GM18507 (cell line): Measurements from ENCODE around the gene MICAL2.

ENCODE experiments used
- DNase-seq: peaks from one replicate; pipeline ENCODE4 v3.0.0; 2011; ENCODE audit warnings: low read depth; ENCODE audit not compliant: insufficient read length; ENCODE audit errors: extremely low spot score
- FAIRE-seq: peaks from 2 replicates; lab custom pipeline; 2011; peaks lifted over from hg19 to GRCh38; lab: Jason Lieb, UNC

MICAL2 gene

DNA sequence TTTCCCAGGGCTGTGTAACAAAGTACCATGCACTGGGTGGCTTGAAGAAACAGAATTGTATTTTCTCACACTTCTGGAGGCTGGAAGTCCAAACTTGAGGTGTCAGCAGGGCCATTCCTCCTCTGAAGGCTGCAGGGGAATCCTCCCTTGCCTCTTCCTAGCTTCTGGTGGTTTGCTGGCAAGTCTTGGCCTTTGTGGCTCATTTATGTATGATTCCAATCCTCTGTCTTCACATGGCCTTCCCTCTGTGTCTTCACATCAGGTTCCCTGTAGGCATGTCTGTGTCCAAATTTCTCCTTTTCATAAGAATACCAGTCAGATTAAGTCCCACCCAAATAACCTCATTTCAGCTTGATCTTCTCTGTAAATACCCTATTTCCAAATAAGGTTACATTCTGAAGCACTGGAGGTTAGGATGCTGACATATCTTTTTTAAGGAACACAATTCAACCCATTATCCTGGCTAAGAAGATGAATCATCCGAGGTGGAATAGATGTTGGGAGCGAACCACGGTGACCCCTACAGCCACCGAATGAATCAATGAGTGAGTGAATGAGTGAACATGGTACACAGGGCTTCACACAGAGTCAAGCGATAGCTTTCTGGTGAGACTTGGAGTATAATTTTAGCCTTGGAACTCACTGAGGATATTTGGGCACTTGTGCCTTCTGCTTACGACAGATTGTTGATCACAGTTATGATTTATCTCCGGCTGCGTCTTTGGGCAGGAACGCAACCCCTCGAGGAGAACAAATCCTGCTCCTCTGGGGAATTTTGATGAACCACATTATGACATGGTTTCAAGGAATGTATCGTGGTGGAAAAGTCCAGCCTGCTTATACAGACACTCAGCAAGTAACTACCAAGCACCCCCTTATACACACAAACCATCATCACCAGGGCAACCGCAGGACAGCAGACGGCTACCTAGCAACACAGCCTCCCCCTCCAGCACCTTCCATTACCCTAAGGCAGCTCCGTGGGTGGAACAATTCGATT is 34.3 kb upstream of the MICAL2 start:
- FAIRE-seq (no peak), DNase-seq (no peak)

DNA sequence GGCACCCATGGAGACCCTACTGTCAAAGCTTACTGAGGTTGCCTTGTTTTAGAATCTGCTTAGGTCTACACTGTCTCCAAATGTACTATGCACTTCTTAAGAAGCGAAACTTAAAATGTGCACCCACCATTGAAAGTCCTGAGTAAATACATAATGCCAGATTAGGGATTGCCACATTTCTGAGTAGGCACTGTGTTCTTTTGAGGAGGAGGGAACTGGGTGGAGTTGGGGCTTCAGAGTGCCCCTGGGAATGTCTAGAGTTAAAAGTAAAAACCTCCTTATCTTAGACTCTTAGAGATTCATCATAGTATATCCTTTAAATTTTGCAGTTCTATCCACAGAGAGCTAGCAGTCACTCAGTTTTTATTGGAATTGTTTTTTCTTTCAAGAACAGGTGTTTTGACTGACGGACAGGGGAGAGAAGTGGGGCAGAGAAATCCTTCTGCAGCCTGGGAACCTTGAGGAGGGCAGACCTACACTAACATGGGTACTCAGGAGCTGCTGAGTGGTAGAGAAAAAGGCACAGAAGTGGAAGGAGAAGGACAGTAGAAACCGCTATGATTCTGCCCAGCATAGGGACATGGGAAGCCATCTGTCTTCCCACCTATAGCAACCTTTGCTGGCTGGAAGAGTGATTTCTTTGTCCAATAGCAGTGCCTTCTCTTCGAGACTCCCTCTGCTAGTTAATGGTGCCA is 33.4 kb upstream of the MICAL2 start:
- DNase-seq: no peak
- FAIRE-seq: no peak

DNA sequence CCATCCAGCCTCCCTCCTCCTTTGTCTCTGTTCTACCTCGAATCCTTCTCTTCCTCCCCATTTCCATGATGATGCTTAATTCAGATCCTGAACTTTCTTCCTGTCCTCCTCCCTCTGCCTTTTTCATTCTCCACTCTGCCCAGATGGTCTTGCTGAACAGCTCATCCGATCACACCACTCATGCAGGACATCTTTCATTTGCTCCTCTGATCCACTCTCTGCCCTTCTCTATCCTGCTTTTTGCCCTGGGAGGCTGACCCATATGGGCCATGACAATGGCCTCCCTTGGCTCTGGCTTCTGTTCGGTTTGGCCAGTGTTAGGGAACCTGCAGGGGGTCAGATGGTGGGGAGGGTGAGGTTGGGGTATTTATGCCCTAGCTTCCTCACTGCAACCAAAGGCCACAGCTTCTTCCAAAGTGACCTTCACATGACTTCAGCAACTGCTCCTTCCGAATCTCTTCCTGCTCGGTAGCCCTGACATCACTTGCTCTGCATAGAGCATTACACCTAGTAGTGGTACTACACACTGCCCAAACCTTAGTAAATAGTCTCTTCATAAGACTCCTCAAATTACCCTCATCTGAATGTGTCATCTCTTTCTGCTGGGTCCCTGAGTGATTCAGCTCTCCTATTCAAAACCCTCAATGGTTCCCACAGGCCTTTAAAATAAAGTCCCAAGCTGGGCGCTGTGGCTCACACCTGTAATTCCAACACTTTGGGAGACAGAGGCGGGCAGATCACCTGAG is 32.7 kb upstream of the MICAL2 start:
- DNase-seq (no peak), FAIRE-seq (no peak)

DNA sequence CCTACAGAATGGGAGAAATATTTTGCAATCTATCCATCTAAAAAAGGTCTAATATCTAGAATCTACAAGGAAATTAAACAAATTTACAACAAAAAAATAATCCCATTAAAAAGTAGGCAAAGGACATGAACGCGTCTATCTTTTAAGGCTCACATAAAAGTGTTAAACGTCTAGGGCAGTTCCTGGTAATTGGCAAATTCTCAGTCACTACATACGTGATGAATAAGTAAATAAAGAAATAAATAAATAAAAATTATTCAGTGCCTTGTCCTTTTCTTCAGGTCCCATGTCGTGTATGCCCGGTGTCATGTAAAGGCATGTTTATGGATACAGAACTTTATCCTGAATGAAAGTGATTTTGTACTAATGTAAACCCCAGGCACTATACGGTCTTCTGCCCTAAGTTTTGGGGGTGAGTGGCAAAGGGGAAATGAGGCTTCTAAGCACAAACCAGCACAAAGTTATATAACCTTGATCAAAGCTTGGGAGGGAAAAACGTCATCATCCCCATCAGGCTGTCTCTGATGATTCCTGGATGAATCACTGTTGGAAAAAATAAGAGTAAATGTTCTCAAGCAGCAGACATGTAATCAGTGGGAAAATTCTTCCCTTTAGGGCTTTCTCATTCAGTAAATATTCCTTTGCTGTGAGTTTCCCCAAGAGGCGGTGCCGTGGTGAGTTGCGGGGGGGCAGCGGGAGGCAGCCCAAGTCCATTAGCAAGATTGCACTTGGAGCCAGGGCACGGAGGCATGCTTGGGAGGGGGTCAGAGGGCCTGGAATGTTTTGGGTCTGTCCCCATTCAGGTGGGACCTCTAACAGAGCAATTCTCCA is 30.4 kb upstream of the MICAL2 start:
- FAIRE-seq (no peak), DNase-seq (no peak)

DNA sequence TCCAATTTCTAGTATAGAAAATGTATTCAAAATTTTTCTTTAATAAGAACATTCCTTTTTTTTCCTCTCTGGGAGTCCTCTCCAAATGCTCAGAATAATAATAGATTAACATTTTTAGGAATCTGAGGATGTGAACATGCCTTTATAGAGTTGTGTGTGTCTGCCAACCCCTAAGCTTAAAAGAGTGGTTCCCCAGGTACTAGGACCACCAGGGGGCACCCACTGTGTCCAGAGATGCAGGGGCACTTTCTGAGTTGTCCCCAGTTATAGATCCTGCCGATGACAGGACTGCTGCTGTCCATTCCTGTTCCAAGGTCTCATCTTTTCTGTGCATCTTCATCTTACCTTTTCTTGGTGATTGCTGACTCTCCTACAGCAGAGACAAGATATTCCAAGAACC is 27.0 kb upstream of the MICAL2 start:
- DNase-seq: no peak
- FAIRE-seq: no peak

DNA sequence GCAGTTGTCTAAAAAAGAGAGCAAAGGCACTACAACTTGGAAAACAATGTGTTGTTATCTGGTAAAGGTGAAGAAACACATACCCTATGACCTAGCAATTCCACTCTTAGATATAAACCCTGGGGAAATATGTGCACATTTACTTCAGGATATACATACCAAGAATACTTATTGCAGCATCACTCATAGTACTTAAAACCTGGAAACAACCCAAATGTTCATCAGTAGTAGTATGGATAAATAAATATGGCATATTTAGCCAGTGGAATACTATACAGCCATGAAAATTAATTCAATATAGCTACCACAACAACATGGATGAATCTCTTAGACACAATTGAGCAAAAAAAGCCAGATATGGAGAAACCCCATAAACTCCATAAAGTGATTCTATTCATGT is 26.1 kb upstream of the MICAL2 start:
- DNase-seq: no peak

DNA sequence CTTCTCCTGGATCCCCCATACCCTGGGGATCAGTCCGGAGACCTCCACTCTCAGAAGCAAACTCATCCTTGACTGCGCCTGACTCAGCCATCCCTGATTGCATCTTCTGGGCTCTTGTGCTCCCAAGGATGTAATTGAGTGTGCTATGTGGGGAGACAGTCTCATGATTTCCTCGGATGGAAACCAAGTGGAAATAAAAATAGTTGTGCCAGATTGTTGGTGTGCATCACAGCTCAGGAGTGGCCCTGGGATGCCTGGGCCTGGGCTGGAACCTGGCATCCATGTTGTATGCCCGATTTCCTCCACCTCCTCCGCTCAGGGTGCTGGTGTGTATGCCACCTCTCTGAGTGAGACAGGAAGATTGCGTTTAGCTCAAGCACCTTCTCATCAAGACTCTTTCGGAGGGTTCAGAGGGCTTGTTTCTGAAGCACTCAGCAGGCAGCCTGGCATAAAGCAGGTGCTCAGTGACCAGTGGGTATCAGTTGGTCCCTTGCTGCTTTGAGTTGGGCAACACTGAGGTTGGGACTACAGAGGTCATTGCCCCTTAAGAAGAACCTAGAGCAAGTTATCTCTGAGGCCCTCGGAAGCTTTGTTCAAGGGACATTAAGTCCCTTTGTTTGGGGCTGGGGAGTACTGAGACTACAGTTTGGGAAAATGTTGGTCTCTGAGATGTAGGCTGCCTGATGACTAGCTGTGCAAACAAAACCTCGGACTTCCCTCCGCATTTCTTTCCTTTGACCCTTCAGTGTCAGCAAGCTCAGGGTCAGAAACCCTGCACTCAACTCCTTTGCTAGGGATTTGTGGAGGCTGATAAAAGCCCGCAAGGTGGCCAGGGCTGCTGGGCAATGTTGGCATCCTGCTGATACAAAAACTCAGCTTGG is 24.8 kb upstream of the MICAL2 start:
- DNase-seq (no peak), FAIRE-seq (no peak)

More for the DNA sequence above, 26.1 kb upstream of the MICAL2 start:
- FAIRE-seq: no peak

DNA sequence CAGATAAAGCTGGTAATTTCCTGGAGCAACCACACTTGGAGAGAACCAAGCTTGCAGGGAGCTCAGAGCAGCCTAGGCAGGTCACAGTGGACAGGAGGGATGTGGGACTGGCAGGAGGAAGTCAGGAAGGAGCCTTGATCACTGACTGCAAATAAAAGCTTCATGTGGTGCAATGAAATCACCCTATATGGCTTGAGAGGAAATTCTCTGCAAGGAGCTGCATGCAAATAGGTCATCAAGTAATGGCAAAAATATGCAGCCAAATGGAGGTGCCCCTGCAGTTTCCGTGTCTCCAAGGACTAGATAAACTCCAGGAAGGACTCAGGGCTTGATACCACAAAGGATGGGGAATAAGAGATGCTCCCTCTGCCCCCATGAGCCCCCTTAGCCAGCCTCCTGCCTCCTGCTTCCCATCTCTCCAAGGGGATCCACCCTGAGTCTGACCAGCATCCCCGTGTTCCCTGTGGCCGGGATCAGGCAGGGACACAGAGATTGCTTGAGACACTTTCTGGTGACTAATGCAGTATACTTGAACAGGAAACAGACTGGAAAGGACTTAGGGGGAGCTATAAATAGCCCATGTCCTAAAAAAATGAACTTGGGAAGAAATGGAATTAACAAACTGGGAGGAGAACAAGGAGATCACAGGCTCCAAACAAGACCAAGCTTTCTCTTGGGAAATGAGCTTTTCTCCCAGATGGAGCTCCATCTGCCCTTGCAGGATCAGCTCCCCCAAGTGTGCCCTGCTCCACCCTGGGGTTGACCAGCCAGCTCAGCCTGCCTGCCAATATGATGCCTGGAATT is 23.9 kb upstream of the MICAL2 start:
- no peak for DNase-seq
- no peak for FAIRE-seq

DNA sequence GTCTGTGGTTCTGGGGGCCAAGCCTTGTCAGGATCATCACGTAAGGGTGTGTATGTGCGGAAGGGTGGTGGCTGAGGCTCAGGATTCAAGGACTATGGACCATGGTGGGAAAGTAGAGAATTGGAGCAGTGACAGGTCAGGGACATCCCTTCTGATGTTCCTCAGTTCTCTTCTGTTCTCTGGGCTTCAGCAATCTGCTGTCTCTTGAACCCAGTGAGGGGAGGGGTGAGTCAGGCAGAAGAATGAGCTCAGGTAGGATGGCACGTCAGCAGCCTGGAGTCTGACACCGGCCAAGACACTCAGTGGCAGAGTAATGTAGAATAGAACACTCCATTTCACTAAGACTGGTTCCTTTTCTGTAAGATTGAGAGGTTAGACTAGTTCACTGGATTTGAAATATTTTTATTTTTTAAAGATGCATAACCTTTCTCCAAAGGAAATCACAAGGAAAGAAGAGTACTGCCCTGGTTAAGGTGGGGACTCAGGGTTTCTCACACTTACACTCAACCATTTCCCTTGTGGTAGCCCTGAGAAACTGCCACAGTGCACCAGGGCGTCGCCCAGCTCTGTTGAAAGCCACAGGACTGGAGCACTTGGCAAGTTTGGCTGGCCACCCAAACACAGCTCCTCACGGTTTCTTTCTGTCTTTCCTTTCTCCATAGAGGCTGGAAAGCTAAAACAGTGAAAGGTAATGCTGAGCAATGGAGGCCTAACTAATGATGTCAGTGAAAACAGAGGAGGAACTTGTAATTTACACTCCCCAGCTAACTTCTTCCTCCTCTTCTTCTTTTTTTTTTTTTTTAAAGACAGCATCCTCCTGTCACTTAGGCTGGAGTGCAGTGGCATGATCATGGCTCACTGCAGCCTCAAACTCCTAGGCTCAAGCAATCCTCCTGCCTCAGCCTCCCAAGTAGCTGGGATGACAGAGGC is 23.1 kb upstream of the MICAL2 start:
- DNase-seq: no peak

DNA sequence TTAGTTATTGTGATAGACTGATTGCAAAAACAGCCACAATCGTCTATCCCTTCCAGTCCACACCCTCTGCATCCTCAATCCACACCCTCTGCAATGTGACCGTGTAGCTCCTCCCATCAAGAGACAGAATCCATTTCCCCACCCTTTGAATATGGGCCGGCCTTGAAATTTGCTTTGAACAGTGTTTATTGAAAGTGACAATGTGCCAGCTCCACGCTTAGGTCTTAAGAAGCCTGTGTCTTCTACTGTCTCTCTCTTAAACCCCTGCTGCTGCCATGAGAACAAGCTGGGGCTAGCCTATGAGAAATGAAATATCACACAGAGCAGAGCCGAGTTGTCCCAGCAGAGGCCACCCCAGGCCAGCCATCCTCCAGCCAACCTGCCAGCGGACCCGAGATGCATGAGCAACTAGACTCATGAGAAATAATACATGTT is 22.3 kb upstream of the MICAL2 start:
- no peak for DNase-seq
- FAIRE-seq: no peak

More for the DNA sequence above, 23.1 kb upstream of the MICAL2 start:
- no peak for FAIRE-seq

DNA sequence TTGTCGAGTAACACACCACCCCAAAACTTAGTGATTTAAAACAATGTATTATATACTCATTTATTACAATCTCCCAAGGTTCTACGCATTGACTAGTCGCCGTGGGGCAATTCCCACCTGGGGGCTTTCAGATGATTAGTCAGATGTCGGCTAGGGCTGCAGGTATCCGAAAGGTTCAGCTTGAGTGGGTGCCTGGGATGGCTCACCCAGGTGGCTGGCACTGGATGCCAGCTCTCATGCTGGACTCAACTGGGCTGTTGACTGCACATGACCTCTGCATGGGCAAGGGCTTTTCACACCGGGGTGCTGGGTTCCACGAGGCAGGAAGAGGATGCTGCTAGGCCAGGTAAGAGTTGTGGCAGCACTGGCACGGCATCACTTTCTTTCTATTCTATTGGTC is 21.9 kb upstream of the MICAL2 start:
- DNase-seq (no peak), FAIRE-seq (no peak)

DNA sequence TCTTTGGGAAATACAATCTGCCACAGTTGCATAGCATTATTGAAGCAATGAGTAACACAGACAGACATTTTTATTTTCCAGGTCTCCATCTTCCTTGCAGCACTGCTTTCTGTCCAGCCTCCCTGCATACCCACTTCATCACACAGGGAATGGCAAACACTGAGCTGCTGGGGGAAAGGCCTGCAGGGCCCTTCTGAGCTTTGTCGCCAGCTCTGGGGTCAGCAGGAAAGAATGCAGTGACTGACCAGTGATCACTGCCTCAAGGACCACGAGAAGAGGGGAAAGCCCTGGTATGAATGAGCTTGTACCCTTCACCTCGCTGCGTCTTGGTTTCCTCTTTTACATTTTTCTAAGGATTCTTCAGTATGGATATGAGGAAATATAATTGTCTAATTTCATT is 21.3 kb upstream of the MICAL2 start:
- no peak for DNase-seq
- FAIRE-seq: no peak

DNA sequence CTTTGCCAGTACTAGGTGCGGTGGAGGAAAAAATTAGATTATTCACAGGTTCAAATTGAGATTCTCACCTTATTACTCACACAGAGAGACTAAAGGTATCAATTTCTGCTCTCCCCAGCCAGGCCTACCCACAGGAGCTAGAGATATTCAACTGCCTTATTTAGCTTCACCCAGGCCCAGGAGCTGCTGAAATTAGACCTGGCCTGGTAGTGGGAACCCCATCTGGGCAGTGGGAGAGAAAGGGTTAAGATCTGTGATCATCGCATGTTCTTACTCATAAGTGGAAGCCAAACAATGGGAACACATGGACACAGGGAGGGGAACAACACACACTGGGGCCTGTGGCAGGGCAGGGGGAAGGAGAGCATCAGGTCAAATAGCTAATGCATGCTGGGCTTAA is 20.9 kb upstream of the MICAL2 start:
- FAIRE-seq (no peak), DNase-seq (no peak)

DNA sequence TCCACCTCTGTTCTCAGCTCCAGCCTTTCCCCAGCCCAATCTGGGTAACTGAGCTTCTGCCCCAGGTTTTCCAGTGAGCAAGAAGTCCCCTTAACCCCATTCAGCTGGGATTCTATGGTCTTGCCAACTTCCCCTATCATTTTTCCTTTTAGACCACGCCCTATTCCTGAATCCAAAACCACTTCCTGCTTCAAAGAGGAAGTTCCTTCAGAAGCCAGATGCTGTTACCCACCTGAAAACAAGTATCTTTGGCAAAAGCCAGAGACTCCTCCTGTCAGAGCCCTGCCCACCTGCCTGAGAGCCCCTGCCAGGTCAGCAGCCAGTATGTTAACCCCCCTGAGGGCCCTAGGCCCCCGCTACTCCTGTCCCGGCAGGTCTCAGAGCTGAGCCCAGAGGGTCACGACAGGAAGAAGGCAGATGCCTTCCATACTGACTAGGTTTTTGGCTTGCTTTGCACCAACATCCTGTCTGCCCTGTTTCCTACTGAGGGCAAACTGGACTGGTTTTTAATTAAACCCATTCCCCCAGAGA is 20.3 kb upstream of the MICAL2 start:
- no peak for DNase-seq
- FAIRE-seq: no peak

DNA sequence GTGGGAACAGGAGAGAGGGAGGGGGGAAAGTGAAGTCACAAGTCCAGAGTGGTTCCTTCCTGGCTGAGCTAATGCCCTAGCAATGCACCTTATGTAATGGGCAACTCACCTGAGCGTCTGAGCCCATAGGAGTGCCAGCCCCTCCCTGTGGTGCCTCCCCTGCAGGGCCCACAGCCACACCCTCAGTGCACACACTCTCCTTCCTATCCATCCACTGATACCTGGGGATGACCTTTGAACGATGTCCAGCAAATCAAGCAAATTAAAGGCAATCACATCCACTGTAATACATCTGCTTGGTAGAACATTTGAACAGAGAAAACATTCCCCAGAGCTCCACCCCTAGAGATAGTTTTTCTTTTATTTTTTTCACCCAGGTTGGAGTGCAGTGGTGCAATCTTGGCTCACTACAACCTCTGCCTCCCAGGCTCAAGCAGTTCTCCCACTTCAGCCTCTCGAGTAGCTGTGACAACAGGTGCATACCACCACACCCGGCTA is 19.6 kb upstream of the MICAL2 start:
- DNase-seq: no peak
- no peak for FAIRE-seq

DNA sequence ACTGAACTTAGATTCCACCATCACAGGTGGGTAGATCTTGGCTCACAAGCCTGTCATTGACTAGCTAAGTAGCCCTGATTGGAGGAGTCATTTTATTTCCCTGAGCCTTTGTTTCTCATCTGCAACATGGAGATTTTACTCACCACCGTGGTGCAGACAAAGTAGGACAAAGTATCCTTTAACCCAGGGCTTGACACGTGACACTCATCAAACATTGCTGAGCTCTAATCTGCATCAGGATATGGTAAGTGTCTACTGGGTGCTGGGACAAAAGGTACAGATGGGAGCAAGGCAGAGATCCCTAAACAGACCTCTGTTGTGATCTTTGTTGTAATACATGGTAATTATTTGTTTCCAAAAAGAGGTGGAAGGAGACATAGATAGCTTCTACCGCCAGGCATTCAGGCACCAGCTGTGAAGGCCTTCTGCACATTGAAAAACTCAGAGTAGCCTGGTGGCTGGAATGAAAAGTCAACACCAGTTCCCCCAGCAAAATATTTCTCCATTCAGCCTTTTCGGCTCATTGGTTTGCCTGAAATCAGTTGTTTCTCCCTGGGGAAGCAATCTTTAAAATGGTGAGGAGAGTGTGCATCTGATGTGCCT is 18.3 kb upstream of the MICAL2 start:
- FAIRE-seq (no peak), DNase-seq (no peak)
